ENCODE measurements around the gene JARID2. TPM values are rescaled to one million over a fixed set of nuclear protein-coding genes. Genes with fewer than 3 reads are reported as not detected.
A peak's percentile ranks its signal among the peaks of the same experiment; 100 is the strongest.

The JARID2 gene
- total and polyA plus RNA-seq, 9 of the 15 experiments (the other 6 are each of a cell fraction or from before 2014, with no cell fraction given): 5.0 to 29.0 (median 15.6) TPM

- BruUV-seq (replicated peaks): no TSS peak
- TF ChIP-seq E2F4 (CRISPR knock-in tag; IDR thresholded peaks at IDR 0.05; ENCODE audit: low read depth) (no peak), TEAD1 (CRISPR knock-in tag; IDR thresholded peaks at IDR 0.05) (no peak), PREB (CRISPR knock-in tag; IDR thresholded peaks at IDR 0.05) (no peak), FOSL1 (tag; conservative IDR thresholded peaks at IDR 0.05) (0 out of 2 replicates have a peak, but pooled peaks have one; percentile 16), CHD2 (IDR thresholded peaks at IDR 0.05; ENCODE audit: low read depth, low read length) (peak; percentile 27; the same call in 1 of the 2 replicates), BHLHE40 (IDR thresholded peaks at IDR 0.05; ENCODE audit: low read length) (peak; percentile 14; the same call in 1 of the 2 replicates), EP300 (IDR thresholded peaks at IDR 0.05; ENCODE audit: low read length) (no peak)
- Histone ChIP-seq H3K79me2 (ENCODE audit: control insufficient read depth, insufficient read depth, low read length) (no peaks in the 10 kb centered on the region), H3K4me1 (replicated peaks in 1 of 2; ENCODE audit: control insufficient read depth in 2 of 2, insufficient read depth in 2 of 2, low read length in 2 of 2) (peaks cover 0 to 2% of the 10 kb centered on the region in 2 experiments; a peak in 2 of 5 replicates), H3K9me1 (ENCODE audit: control insufficient read depth, insufficient read depth, low read length) (no peaks in the 10 kb centered on the region), H3K27me3 (ENCODE audit: control insufficient read depth in 2 of 2, insufficient read depth in 2 of 2, low read length in 2 of 2) (no peaks in the 10 kb centered on the region), H3K9me3 (replicated peaks; ENCODE audit: control insufficient read depth, insufficient read depth, low read depth, low read length) (no peaks in the 10 kb centered on the region), H3K27ac (ENCODE audit: extremely low read depth, low read depth, low read length) (no peak overlapping the region), H3K4me2 (ENCODE audit: insufficient read depth, low read length) (no peak overlapping the region), H3K9ac (ENCODE audit: insufficient read depth in 1 of 2, low read depth in 2 of 2, low read length in 2 of 2) (no peak overlapping the region), H3K36me3 (ENCODE audit: control insufficient read depth, insufficient read depth, low read length) (peaks cover 22% of the 10 kb centered on the region; the same call in 2 of the 3 replicates), H2AFZ (ENCODE audit: low read depth, low read length) (no peak overlapping the region), H3K4me3 (no peak overlapping the region), H4K20me1 (replicated peaks; ENCODE audit: control insufficient read depth, insufficient read depth, low read length) (no peaks in the 10 kb centered on the region)
- ATAC-seq (peak; percentile 42; the same call in 1 of the 3 replicates), DNase-seq (ENCODE audit: extremely low read depth in 1 of 4, low spot score in 3 of 4) (no peak), FAIRE-seq (no peak)
- 37% methylated on average over 3 of the region's 3 CpGs for WGBS (ENCODE audit: insufficient coverage, low coverage, missing lambda C conversion rate)
- ChIA-PET CTCF (ENCODE audit: low intra/inter-chr PET ratio) (no interaction called here), POLR2A (interaction anchor here (0.7 to 2.4 kb wide), 6 partner anchors 9 to 188 kb away, joined by 3 to 12 read pairs (median 5); no protein-coding TSS in a partner anchor)
- intact Hi-C loops (cut with micrococcal nuclease): no loop called here
- in situ Hi-C loops (cut with MboI): no loop called here
These were observed 289.1 kb downstream of the JARID2 start for GRCh38 chr6:15534974-15535373.

Measured in K562 (cell line).